H1 (cell line): Measurements from ENCODE around the gene LYSET.

ENCODE experiments used
- CEBPB ChIP-seq: IDR thresholded peaks from 2 replicates; pipeline ENCODE4 v1.6.1; 2012; ENCODE audit warnings: low read depth, low read length
- CTCF ChIP-seq, 3 experiments: IDR thresholded peaks; 1 replicate in 2 of 3; 2 replicates in 1 of 3; pipeline versions ENCODE4 v1.5.1 to v1.6.1; 2011; ENCODE audit warnings: low read length in 3 of 3, mild to moderate bottlenecking in 3 of 3, inconsistent platforms in 2 of 3, low read depth in 1 of 3, moderate library complexity in 1 of 3; ENCODE audit not compliant: insufficient read depth in 1 of 3; ENCODE audit errors: control extremely low read depth in 1 of 3
- POLR2A ChIP-seq, 2 experiments: IDR thresholded peaks; 1 replicate in 1 of 2; 2 replicates in 1 of 2; pipeline ENCODE4 v1.6.1; 2011; ENCODE audit warnings: low read depth in 2 of 2, low read length in 2 of 2, mild to moderate bottlenecking in 2 of 2; ENCODE audit errors: control extremely low read depth in 1 of 2
- RFX5 ChIP-seq: IDR thresholded peaks from 2 replicates; pipeline ENCODE4 v1.6.1; 2011; ENCODE audit warnings: low read depth, low read length, improper control_type of control experiment, borderline replicate concordance
- SIN3A ChIP-seq, 2 experiments: IDR thresholded peaks in 1 of 2; conservative IDR thresholded peaks in 1 of 2; 2 replicates each; pipeline ENCODE4 v1.6.1; 2011 to 2012; ENCODE audit warnings: low read length in 2 of 2, improper control_type of control experiment in 1 of 2, low read depth in 1 of 2, mild to moderate bottlenecking in 1 of 2
- TBP ChIP-seq: IDR thresholded peaks from 2 replicates; pipeline ENCODE4 v1.6.1; 2011; ENCODE audit warnings: low read depth, low read length, improper control_type of control experiment

DNA sequence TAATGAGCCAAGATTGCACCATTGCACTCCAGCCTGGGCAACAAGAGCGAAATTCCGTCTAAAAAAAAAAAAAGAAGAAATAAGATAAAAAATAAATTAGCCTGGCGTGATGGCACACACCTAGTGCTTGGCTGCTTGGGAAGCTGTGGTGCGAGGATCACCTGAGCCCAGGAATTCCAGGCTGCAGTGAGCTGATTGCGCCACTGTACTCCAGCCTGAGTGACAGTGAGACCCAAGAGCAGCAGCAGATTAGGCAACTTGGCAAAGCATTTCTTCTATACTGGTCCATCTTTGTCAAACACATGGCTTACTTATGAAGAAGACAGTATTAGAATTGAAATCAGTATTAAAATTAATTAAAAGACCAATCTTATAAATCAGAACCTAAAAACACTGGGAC is 15.4 kb downstream of the LYSET start:
- peak; percentile 90 for TF ChIP-seq CEBPB
- no peak for TF ChIP-seq POLR2A (IDR thresholded peaks at IDR 0.05; ENCODE audit: control extremely low read depth in 1 of 2, low read depth in 2 of 2, low read length in 2 of 2)
- TF ChIP-seq TBP = no peak
- TF ChIP-seq CTCF (IDR thresholded peaks at IDR 0.05; ENCODE audit: control extremely low read depth in 1 of 3, insufficient read depth in 1 of 3, low read depth in 1 of 3, low read length in 3 of 3) = no peak
- TF ChIP-seq RFX5 = no peak
- TF ChIP-seq SIN3A (conservative IDR thresholded peaks at IDR 0.05 in 1 of 2, IDR thresholded peaks at IDR 0.05 in 1 of 2; ENCODE audit: low read depth in 1 of 2, low read length in 2 of 2) = no peak
